Measurements from ENCODE around the gene TMEM59.

TMEM59 gene

DNA sequence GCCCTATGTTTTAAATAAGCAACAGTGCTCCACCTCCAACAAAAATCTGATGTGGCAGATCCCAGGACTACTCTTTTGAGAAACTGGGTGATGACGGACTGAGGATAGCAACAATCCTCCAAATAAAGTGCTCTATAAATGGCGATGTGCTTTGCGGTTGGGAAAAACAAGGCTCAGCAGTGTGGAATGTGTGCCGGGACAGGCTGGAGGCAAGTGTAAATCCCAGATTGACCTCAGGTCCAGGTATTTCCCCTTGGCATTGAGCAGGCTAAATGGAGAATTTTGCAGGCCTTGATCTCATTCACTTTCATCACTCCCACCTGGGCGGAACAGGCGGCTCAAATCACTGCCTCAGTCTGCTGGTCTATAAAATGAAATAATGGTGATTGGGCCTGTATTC is 71.8 kb downstream of the TMEM59 start:
- DNase-seq = no peak

DNA sequence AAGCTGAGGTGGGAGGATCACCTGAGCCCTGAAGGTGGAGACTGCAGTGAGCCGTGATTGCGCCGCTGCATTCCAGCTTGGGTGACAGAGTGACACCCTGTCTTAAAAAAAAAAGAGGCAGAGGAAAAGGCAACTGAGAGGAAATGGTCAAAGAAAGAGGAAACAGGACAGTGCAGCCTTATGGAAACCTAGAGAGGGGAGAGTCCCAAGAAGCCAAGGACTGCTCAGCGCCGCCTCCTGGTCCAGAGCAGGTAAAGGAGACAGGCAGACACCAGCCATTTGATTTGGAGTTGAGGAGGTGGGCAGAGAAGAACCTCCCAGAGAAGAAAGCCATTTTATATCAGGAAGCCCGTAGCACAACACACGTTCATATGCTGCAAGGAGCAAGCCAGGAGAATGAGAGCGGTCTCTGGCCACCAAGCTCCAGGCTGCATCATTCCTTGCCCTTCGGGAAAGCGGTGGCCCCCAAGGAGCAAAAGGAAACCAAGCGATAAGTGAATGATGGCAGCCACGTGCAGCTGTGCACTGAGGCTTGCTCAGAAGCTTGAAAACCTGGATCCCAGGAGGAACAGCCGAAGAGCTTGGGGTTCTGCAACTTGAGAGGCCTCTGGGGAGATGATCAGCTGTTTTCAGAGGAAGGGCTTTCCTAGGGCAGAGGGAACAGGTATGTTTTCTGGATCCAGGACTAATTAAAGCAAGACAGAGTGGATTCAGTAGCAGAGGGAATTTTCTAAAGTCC is 73.1 kb downstream of the TMEM59 start:
- DNase-seq = no peak
